Esophagus muscularis mucosa (tissue), 3 donors: Measurements from ENCODE around the gene ACSF3.

Experiments used
- EP300 ChIP-seq: sonication (generic); formaldehyde crosslinking; IDR thresholded peaks from one replicate; pipeline ENCODE4 v1.6.1; 2017; ENCODE audit warnings: antibody characterized with exemption
- POLR2A ChIP-seq: fragments of 450-650 bp; IDR thresholded peaks from one replicate; pipeline ENCODE4 v1.6.1; 2017; ENCODE audit warnings: antibody characterized with exemption, moderate library complexity, mild to moderate bottlenecking, low read depth
- POLR2AphosphoS5 ChIP-seq, 2 donors: sonication (generic); formaldehyde crosslinking; IDR thresholded peaks; one replicate each; pipeline ENCODE4 v1.6.1; 2017; ENCODE audit warnings: antibody characterized with exemption in 2 of 2

DNA sequence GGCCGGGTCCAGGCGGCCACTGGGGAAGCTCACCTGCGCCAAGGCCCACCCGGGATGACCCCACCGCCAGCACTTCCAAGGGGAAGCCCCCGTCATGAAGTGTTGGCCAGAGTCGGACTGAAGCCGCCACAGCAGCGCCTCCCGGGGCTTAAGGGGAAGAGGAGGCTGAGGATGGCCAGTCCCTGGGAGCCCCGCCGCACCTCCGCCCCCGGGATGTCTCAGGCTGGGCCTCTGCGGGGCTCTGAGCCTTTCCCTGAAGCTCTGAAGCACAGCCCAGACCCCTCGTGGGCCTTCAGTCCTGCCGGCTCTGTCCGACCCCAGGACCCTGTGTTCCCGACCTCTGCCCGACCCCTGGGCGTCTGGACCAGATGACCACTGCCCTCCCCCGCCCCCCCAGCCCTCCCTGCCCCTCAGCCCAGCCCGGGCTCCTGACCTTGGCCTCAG, 42.8 kb upstream of the ACSF3 start:
- TF ChIP-seq EP300 (no peak), POLR2AphosphoS5 (IDR thresholded peaks at IDR 0.05) (no peak), POLR2A (no peak)
